Measurements from ENCODE around the gene HOXD8.

DNA sequence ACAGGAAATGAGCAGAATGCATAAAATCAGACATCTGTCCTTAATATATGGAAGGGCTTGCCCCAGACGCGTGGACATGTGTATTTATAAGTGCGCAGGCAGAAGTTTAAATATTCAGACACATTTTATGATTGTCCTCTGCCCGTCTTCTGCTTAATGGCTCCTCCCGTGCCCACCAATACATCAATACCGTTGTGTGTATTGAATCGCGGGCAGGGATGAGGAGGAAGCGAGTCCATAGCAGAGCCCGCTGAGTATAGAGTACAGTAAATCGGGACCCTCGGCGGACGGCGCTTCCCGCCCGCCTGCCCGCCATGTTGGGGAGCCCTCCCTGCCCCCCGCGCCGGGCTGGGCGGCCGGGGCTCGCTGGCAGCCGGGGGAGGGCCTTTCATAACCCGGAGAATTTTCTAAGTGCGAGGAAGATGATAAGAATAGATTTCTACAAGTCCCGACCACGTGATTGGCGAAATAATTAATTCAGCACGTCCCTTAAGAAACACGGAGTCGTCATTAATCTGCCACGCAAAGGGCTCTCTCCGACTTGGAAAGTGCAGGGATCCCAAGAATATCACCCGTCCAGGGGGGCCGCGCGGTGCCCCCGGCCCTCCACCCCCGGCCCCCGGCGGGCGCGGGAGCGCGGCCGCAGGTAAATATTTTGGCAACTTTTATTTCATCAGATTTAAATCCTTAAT lies 27.4 kb downstream of the HOXD8 start, which contains the start of gene HOXD3:
- no peak for TF ChIP-seq POLR2AphosphoS5 (IDR thresholded peaks at IDR 0.05; ENCODE audit: low read depth, low read length)
- TF ChIP-seq, protein P1, sequence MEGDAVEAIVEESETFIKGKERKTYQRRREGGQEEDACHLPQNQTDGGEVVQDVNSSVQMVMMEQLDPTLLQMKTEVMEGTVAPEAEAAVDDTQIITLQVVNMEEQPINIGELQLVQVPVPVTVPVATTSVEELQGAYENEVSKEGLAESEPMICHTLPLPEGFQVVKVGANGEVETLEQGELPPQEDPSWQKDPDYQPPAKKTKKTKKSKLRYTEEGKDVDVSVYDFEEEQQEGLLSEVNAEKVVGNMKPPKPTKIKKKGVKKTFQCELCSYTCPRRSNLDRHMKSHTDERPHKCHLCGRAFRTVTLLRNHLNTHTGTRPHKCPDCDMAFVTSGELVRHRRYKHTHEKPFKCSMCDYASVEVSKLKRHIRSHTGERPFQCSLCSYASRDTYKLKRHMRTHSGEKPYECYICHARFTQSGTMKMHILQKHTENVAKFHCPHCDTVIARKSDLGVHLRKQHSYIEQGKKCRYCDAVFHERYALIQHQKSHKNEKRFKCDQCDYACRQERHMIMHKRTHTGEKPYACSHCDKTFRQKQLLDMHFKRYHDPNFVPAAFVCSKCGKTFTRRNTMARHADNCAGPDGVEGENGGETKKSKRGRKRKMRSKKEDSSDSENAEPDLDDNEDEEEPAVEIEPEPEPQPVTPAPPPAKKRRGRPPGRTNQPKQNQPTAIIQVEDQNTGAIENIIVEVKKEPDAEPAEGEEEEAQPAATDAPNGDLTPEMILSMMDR (IDR thresholded peaks at IDR 0.05), result no peak
- no peak for TF ChIP-seq TCF7L2 (IDR thresholded peaks at IDR 0.05; ENCODE audit: low read depth, low read length)
- TF ChIP-seq SIN3A (IDR thresholded peaks at IDR 0.05; ENCODE audit: borderline replicate concordance, insufficient read depth, low read depth, low read length), result no peak
